Measurements from ENCODE around the gene TRIM41. TPM values are rescaled to one million over a fixed set of nuclear protein-coding genes. Genes with fewer than 3 reads are reported as not detected.
"Not testable (repeated sequence)": the region's sequence is repeated elsewhere in the genome, so short reads cannot be mapped to it uniquely, and the experiment has no call there.

Gene TRIM41
- polyA plus RNA-seq, 1 experiment = 15.2 TPM

DNA sequence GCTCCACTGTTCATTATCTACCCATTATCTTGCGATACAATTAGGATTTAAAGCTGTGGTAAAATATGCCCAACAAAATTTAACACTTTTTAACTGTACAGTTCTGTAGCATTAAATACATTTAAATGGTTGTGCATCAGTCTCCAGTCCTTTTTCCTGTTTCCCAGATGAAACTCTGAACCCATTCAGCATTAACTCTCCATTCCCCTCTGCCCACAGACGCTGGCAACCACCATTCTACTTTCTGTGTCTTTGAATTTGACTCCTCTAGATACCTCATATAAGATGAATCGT lies 15.2 kb upstream of the TRIM41 start:
- CTCF ChIA-PET = interaction anchor here (1.3 to 2.6 kb wide), 4 partner anchors 9 to 40 kb away, joined by 4 to 12 read pairs (median 4); no protein-coding TSS in a partner anchor
- Histone ChIP-seq H3K4me3 (ENCODE audit: low read depth, low read length) (no peak overlapping the region), H3K36me3 (ENCODE audit: control insufficient read depth, insufficient read depth, low read length) (no peaks in the 10 kb centered on the region), H3K27me3 (ENCODE audit: control insufficient read depth, insufficient read depth, low read length) (peaks cover under 1% of the 10 kb centered on the region; the same call in 1 of the 2 replicates)
- TF ChIP-seq, protein P1, sequence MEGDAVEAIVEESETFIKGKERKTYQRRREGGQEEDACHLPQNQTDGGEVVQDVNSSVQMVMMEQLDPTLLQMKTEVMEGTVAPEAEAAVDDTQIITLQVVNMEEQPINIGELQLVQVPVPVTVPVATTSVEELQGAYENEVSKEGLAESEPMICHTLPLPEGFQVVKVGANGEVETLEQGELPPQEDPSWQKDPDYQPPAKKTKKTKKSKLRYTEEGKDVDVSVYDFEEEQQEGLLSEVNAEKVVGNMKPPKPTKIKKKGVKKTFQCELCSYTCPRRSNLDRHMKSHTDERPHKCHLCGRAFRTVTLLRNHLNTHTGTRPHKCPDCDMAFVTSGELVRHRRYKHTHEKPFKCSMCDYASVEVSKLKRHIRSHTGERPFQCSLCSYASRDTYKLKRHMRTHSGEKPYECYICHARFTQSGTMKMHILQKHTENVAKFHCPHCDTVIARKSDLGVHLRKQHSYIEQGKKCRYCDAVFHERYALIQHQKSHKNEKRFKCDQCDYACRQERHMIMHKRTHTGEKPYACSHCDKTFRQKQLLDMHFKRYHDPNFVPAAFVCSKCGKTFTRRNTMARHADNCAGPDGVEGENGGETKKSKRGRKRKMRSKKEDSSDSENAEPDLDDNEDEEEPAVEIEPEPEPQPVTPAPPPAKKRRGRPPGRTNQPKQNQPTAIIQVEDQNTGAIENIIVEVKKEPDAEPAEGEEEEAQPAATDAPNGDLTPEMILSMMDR (IDR thresholded peaks at IDR 0.05; ENCODE audit: insufficient read depth, low read depth, low read length) = no peak
- no peak for DNase-seq (ENCODE audit: low read depth)
- POLR2A ChIA-PET = no interaction called here

DNA sequence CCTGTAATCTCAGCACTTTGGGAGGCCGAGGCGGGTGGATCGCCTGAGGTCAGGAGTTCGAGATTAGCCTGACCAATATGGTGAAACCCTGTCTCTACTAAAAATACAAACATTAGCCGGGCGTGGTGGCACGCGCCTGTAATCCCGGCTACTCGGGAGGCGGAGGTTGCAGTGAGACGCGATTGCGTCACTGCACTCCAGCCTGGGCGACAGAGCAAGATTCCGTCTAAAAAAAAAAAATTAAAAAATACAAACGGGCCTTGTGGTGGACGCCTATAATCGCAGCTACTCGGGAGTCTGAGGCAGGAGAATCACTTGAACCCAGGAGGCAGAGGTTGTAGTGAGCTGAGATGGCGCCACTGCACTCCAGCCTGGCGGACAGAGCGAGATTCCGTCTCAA lies 14.1 kb upstream of the TRIM41 start:
- H3K4me3 ChIP-seq (ENCODE audit: low read depth, low read length); CTCF ChIA-PET; POLR2A ChIA-PET; DNase-seq (ENCODE audit: low read depth); H3K27me3 ChIP-seq (ENCODE audit: control insufficient read depth, insufficient read depth, low read length); H3K36me3 ChIP-seq (ENCODE audit: control insufficient read depth, insufficient read depth, low read length): not testable (repeated sequence)

DNA sequence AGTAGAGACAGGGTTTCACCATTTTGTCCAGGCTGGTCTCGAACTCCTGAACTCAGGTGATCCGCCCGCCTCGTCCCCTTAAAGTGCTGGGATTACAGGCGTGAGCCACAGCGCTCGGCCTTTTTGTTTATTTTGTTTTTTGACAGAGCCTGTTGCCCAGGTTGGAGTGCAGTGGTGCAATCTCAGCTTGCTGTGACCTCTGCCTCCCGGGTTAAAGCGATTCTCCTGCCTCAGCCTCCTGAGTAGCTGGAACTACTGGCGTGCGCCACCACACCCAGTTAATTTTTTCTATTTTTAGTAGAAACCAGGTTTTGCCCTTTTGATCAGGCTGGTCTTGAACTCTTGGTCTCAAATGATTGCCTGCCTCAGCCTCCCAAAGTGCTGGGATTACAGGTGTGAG lies 12.9 kb upstream of the TRIM41 start:
- H3K36me3 ChIP-seq (ENCODE audit: control insufficient read depth, insufficient read depth, low read length); DNase-seq (ENCODE audit: low read depth); CTCF ChIA-PET; H3K4me3 ChIP-seq (ENCODE audit: low read depth, low read length); H3K27me3 ChIP-seq (ENCODE audit: control insufficient read depth, insufficient read depth, low read length); POLR2A ChIA-PET: not testable (repeated sequence)

DNA sequence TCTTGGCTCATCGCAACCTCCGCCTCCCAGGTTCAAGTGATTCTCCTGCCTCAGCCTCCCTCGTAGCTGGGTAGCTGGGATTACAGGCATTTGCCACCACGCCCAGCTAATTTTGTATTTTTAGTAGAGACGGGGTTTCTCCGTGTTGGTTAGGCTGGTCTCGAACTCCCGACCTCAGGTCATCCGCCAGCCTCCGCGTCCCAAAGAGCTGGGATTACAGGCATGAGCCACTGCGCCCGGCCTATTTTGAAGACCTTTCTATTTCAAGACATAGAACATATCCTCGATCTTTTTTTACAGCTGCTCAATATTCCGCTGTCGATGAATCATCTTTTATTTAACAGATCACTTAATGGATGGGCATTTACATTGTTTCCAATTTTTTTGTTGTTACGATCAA lies 12.4 kb upstream of the TRIM41 start:
- POLR2A ChIA-PET; H3K4me3 ChIP-seq (ENCODE audit: low read depth, low read length); H3K36me3 ChIP-seq (ENCODE audit: control insufficient read depth, insufficient read depth, low read length); DNase-seq (ENCODE audit: low read depth); CTCF ChIA-PET; H3K27me3 ChIP-seq (ENCODE audit: control insufficient read depth, insufficient read depth, low read length): not testable (repeated sequence)

DNA sequence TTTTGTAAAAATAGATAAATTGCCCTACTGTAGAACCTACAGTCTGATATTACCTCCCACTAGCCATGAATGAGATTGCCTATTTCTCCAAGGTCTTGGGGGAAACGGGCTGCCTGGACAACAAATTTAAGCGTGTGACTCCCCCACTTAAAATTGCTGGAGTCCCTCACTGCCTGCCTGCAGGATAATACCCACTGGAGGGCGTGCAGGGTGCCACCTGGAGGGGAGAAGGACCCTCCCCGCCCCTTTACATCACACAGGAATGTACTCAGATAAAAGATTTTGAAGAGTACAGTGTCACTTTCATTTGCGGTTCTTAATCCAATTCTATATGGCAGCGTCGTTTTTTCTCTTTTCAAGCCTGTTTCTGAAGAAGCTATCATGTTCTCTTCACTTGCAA lies 11.9 kb upstream of the TRIM41 start:
- no peak for DNase-seq (ENCODE audit: low read depth)
- TF ChIP-seq, protein P1 (IDR thresholded peaks at IDR 0.05; ENCODE audit: insufficient read depth, low read depth, low read length) = no peak
- no peak overlapping the region for H3K4me3 ChIP-seq (ENCODE audit: low read depth, low read length)
- H3K27me3 ChIP-seq (ENCODE audit: control insufficient read depth, insufficient read depth, low read length) = peaks cover 2% of the 10 kb centered on the region; the same call in 1 of the 2 replicates
- POLR2A ChIA-PET = no interaction called here
- CTCF ChIA-PET = no interaction called here
- H3K36me3 ChIP-seq (ENCODE audit: control insufficient read depth, insufficient read depth, low read length) = no peaks in the 10 kb centered on the region

DNA sequence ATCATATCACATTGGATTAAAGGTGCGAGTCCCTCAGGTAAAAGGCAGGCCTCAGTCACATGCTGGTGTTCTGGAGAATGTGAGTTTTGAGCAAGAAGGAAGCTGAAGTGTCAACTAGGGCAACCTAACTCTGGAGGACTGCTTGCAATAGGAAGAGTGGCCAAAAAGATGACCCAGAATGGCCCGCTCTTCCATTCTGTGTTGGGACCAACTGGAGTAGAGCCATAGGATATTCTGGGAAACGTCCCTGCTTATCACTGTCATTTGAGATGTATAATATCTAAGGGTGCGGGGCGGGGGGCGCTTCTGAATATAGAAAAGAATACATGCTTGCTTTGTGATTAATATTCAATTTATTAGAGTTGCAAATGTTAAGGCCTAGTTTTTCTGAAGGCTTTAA lies 11.0 kb upstream of the TRIM41 start:
- ChIA-PET POLR2A (no interaction called here), CTCF (interaction anchor here (1.4 kb wide), 1 partner anchor 20 kb away, joined by 4 read pairs; no protein-coding TSS in a partner anchor)
- DNase-seq (ENCODE audit: low read depth) = no peak

DNA sequence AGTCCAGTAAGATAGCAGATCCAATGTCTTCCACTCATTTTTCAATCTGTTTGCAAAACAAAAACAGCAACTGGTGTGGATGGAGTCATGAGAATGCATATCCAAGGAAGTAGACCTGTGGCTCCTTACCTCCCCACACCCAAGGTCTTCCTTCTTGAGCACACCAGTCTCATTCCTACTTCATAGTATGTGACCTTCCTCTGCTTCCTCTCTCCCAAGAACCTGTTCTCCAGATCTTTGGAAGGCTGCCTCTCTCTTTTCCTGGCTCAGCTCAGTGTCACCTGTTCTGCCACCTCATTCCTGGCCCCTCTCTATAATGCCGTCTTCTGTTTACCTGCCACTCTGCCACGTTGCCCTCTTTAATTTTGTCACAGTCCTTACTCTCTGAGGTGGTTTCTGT lies 10.1 kb upstream of the TRIM41 start:
- TF ChIP-seq, protein P1 (IDR thresholded peaks at IDR 0.05; ENCODE audit: insufficient read depth, low read depth, low read length) = no peak
- ChIA-PET CTCF (interaction anchor here (1.4 kb wide), 1 partner anchor 21 kb away, joined by 4 read pairs; no protein-coding TSS in a partner anchor), POLR2A (no interaction called here)
- Histone ChIP-seq H3K36me3 (ENCODE audit: control insufficient read depth, insufficient read depth, low read length) (no peaks in the 10 kb centered on the region), H3K4me3 (ENCODE audit: low read depth, low read length) (no peak overlapping the region), H3K27me3 (ENCODE audit: control insufficient read depth, insufficient read depth, low read length) (peaks cover 2% of the 10 kb centered on the region; the same call in 1 of the 2 replicates)
- DNase-seq (ENCODE audit: low read depth) = no peak

More for the DNA sequence above, 11.0 kb upstream of the TRIM41 start:
- Histone ChIP-seq H3K36me3 (ENCODE audit: control insufficient read depth, insufficient read depth, low read length) (no peaks in the 10 kb centered on the region), H3K4me3 (ENCODE audit: low read depth, low read length) (no peak overlapping the region), H3K27me3 (ENCODE audit: control insufficient read depth, insufficient read depth, low read length) (peaks cover 2% of the 10 kb centered on the region; the same call in 1 of the 2 replicates)
- TF ChIP-seq, protein P1 (IDR thresholded peaks at IDR 0.05; ENCODE audit: insufficient read depth, low read depth, low read length) = no peak

DNA sequence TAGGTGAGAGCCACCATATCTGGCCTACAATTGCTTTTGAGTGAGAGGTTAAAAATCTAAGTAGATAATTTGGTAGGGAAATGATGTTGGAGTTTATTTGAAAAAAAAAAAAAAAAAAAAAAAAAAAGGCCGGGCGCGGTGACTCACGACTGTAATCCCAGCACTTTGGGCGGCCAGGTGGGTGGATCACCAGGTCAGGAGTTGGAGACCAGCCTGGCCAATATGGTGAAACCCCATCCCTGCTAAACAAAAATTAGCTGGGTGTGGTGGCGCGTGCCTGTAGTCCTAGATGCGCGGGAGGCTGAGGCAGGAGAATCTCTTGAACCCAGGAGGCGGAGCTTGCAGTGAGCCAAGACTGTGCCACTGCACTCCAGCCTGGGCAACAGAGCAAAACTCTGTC lies 8.8 kb upstream of the TRIM41 start:
- DNase-seq (ENCODE audit: low read depth); H3K4me3 ChIP-seq (ENCODE audit: low read depth, low read length); POLR2A ChIA-PET; H3K36me3 ChIP-seq (ENCODE audit: control insufficient read depth, insufficient read depth, low read length); H3K27me3 ChIP-seq (ENCODE audit: control insufficient read depth, insufficient read depth, low read length): not testable (repeated sequence)
- CTCF ChIA-PET = interaction anchor here (0.9 kb wide), 1 partner anchor 10 kb away, joined by 3 read pairs; no protein-coding TSS in a partner anchor
